HEK293 (cell line): ENCODE measurements around the gene DCUN1D4.

Experiments
- CTCF ChIA-PET: fragments of 350-600 bp; formaldehyde crosslinking; extraction: SDS; loops from one replicate; lab custom pipeline; 2021; ENCODE audit warnings: antibody characterized with exemption; lab: Yijun Ruan, JAX
- POLR2A ChIA-PET: fragments of 300-600 bp; formaldehyde crosslinking; extraction: SDS; loops from one replicate; lab custom pipeline; 2020; ENCODE audit warnings: antibody characterized with exemption, inconsistent platforms; lab: Yijun Ruan, JAX
- H3K27ac ChIP-seq: fragments of 200-500 bp; sonication (Bioruptor generic); 2 replicates; pipeline ENCODE4 v1.5.1; 2014; ENCODE audit warnings: low read depth, low read length, control low read depth, inconsistent platforms; ENCODE audit errors: extremely low read depth
- H3K36me3 ChIP-seq, 2 experiments: fragments of 200-500 bp in 1 of 2; sonication (Bioruptor generic) in 1 of 2; 1 replicate in 1 of 2; 2 replicates in 1 of 2; pipeline ENCODE4 v1.5.1; 2014 to 2017; ENCODE audit warnings: inconsistent platforms in 2 of 2, low read length in 2 of 2; ENCODE audit not compliant: control insufficient read depth in 2 of 2, insufficient read depth in 1 of 2
- H3K4me1 ChIP-seq: fragments of 200-500 bp; sonication (Bioruptor generic); 2 replicates; pipeline ENCODE4 v1.5.1; 2014; ENCODE audit warnings: mild to moderate bottlenecking, low read length, inconsistent platforms; ENCODE audit not compliant: control insufficient read depth, insufficient read depth
- H3K4me3 ChIP-seq: 2 replicates; pipeline ENCODE4 v1.5.1; 2011; ENCODE audit warnings: low read depth, mild to moderate bottlenecking, control low read depth, low read length, moderate library complexity
- H3K9me3 ChIP-seq: fragments of 200-500 bp; sonication (Bioruptor generic); 2 replicates; pipeline ENCODE4 v1.5.1; 2014; ENCODE audit warnings: low read depth, low read length, inconsistent platforms; ENCODE audit not compliant: control insufficient read depth, insufficient read depth
- HOXA7 ChIP-seq: sonication (generic); formaldehyde crosslinking; IDR thresholded peaks from 2 replicates; pipeline ENCODE4 v1.8.1; 2022; ENCODE audit warnings: missing genetic modification reagents, borderline replicate concordance
- PRDM1 ChIP-seq: fragments of 450-650 bp; formaldehyde crosslinking; IDR thresholded peaks from 2 replicates; pipeline ENCODE4; 2016; ENCODE audit warnings: missing biosample characterization, missing genetic modification characterization
- YY1 ChIP-seq: fragments of 450-650 bp; formaldehyde crosslinking; IDR thresholded peaks from 2 replicates; pipeline ENCODE4 v1.5.1; 2018; ENCODE audit warnings: missing biosample characterization, missing genetic modification characterization
- ZBTB17 ChIP-seq: fragments of 450-650 bp; formaldehyde crosslinking; IDR thresholded peaks from 2 replicates; pipeline ENCODE4 v1.5.1; 2016; ENCODE audit warnings: missing biosample characterization, missing genetic modification characterization
- ZNF132 ChIP-seq: fragments of 450-650 bp; formaldehyde crosslinking; IDR thresholded peaks from 2 replicates; pipeline ENCODE4 v1.5.1; 2017; ENCODE audit warnings: missing biosample characterization, missing genetic modification characterization, borderline replicate concordance
- ZNF19 ChIP-seq: fragments of 450-650 bp; formaldehyde crosslinking; IDR thresholded peaks from 2 replicates; pipeline ENCODE4; 2016; ENCODE audit warnings: missing biosample characterization, missing genetic modification characterization, low read depth
- ZNF266 ChIP-seq: fragments of 450-650 bp; formaldehyde crosslinking; IDR thresholded peaks from 2 replicates; pipeline ENCODE4 v1.5.1; 2016; ENCODE audit warnings: missing biosample characterization, missing genetic modification characterization, low read depth
- ZNF366 ChIP-seq: fragments of 450-650 bp; formaldehyde crosslinking; conservative IDR thresholded peaks from 2 replicates; pipeline ENCODE4 v1.5.1; 2016; ENCODE audit warnings: missing biosample characterization, missing genetic modification characterization
- ZNF473 ChIP-seq: fragments of 450-650 bp; formaldehyde crosslinking; IDR thresholded peaks from 2 replicates; pipeline ENCODE4 v1.5.1; 2017; ENCODE audit warnings: missing biosample characterization, missing genetic modification characterization
- ZNF530 ChIP-seq: fragments of 450-650 bp; formaldehyde crosslinking; IDR thresholded peaks from 2 replicates; pipeline ENCODE4 v1.5.1; 2016; ENCODE audit warnings: low read depth, missing biosample characterization, missing genetic modification characterization
- ZNF624 ChIP-seq: fragments of 450-650 bp; formaldehyde crosslinking; IDR thresholded peaks from 2 replicates; pipeline ENCODE4 v1.5.1; 2017; ENCODE audit warnings: missing biosample characterization, missing genetic modification characterization
- ZNF660 ChIP-seq: fragments of 450-650 bp; IDR thresholded peaks from 2 replicates; pipeline ENCODE4 v1.5.1; 2018; ENCODE audit warnings: missing biosample characterization, mild to moderate bottlenecking, missing genetic modification characterization
- TF ChIP-seq, protein P1 (sequence below): fragments of 450-650 bp; formaldehyde crosslinking; IDR thresholded peaks from 2 replicates; pipeline ENCODE4 v1.5.1; 2016; ENCODE audit warnings: missing biosample characterization, missing genetic modification characterization
- TF ChIP-seq, protein P2 (sequence below): fragments of 450-650 bp; formaldehyde crosslinking; IDR thresholded peaks from 2 replicates; pipeline ENCODE4 v1.5.1; 2016; ENCODE audit warnings: missing biosample characterization, missing genetic modification characterization, borderline replicate concordance
- TF ChIP-seq, protein P3 (sequence below): fragments of 450-650 bp; formaldehyde crosslinking; IDR thresholded peaks from 2 replicates; pipeline ENCODE4 v1.5.1; 2017; ENCODE audit warnings: missing biosample characterization, missing genetic modification characterization
- TF ChIP-seq, protein P4 (sequence below): fragments of 450-650 bp; formaldehyde crosslinking; IDR thresholded peaks from 2 replicates; pipeline ENCODE4 v1.5.1; 2016; ENCODE audit warnings: missing biosample characterization, missing genetic modification characterization

DCUN1D4 gene

DNA sequence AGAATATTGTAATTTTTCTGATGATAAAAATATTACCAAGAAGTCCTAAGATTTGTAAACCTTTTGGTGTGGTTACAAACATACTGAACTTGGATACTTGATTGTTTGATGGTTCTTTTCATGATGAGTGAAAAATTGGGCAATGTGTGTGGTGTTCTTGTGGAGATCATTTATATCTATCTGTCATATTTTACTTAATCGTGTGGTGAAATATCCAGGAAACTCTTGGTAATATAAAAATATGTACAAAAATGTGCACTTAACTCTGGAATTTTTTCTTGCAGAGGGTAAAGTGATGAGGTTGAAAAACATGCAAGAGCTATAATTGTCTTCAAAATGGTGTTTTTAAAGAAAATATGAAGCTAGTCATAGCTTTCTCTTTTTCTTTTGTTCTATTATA, 2.8 kb downstream of the DCUN1D4 start (continued):
- TF ChIP-seq, protein P1, sequence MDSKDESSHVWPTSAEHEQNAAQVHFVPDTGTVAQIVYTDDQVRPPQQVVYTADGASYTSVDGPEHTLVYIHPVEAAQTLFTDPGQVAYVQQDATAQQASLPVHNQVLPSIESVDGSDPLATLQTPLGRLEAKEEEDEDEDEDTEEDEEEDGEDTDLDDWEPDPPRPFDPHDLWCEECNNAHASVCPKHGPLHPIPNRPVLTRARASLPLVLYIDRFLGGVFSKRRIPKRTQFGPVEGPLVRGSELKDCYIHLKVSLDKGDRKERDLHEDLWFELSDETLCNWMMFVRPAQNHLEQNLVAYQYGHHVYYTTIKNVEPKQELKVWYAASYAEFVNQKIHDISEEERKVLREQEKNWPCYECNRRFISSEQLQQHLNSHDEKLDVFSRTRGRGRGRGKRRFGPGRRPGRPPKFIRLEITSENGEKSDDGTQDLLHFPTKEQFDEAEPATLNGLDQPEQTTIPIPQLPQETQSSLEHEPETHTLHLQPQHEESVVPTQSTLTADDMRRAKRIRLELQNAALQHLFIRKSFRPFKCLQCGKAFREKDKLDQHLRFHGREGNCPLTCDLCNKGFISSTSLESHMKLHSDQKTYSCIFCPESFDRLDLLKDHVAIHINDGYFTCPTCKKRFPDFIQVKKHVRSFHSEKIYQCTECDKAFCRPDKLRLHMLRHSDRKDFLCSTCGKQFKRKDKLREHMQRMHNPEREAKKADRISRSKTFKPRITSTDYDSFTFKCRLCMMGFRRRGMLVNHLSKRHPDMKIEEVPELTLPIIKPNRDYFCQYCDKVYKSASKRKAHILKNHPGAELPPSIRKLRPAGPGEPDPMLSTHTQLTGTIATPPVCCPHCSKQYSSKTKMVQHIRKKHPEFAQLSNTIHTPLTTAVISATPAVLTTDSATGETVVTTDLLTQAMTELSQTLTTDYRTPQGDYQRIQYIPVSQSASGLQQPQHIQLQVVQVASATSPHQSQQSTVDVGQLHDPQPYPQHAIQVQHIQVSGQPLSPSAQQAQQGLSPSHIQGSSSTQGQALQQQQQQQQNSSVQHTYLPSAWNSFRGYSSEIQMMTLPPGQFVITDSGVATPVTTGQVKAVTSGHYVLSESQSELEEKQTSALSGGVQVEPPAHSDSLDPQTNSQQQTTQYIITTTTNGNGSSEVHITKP (tag by site-specific recombination) = no peak
- TF ChIP-seq ZNF473 (tag by site-specific recombination) = no peak

DNA sequence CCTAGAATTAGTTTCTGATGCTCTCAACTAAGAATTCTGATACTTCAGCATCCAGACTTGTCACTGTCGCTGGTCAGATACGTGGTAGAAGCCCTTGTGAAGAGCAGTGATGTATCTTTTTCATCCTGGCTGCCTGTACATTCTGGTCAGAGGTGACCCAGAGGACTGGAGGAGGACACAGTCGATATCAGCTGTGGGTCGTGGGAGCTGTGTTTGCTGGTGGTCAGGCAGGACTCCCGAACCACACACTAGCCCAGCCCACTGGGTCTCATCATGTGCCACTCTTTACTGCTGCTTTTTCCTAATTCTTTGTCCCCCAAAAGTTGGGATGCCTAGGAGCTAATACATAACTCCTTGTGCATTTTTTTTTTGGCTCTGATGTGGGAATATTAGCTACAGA, 6.5 kb downstream of the DCUN1D4 start:
- H3K36me3 ChIP-seq = peaks cover 0 to 19% of the 10 kb centered on the region in 2 experiments; a peak in 1 of 3 replicates
- no peaks in the 10 kb centered on the region for H3K9me3 ChIP-seq
- ChIA-PET POLR2A (no interaction called here), CTCF (no interaction called here)
- no peaks in the 10 kb centered on the region for H3K4me1 ChIP-seq
- H3K4me3 ChIP-seq = no peak overlapping the region
- H3K27ac ChIP-seq = no peak overlapping the region
- TF ChIP-seq ZNF660 (tag by site-specific recombination) = no peak
- TF ChIP-seq ZNF530 (tag by site-specific recombination) = no peak
- TF ChIP-seq, protein P2, sequence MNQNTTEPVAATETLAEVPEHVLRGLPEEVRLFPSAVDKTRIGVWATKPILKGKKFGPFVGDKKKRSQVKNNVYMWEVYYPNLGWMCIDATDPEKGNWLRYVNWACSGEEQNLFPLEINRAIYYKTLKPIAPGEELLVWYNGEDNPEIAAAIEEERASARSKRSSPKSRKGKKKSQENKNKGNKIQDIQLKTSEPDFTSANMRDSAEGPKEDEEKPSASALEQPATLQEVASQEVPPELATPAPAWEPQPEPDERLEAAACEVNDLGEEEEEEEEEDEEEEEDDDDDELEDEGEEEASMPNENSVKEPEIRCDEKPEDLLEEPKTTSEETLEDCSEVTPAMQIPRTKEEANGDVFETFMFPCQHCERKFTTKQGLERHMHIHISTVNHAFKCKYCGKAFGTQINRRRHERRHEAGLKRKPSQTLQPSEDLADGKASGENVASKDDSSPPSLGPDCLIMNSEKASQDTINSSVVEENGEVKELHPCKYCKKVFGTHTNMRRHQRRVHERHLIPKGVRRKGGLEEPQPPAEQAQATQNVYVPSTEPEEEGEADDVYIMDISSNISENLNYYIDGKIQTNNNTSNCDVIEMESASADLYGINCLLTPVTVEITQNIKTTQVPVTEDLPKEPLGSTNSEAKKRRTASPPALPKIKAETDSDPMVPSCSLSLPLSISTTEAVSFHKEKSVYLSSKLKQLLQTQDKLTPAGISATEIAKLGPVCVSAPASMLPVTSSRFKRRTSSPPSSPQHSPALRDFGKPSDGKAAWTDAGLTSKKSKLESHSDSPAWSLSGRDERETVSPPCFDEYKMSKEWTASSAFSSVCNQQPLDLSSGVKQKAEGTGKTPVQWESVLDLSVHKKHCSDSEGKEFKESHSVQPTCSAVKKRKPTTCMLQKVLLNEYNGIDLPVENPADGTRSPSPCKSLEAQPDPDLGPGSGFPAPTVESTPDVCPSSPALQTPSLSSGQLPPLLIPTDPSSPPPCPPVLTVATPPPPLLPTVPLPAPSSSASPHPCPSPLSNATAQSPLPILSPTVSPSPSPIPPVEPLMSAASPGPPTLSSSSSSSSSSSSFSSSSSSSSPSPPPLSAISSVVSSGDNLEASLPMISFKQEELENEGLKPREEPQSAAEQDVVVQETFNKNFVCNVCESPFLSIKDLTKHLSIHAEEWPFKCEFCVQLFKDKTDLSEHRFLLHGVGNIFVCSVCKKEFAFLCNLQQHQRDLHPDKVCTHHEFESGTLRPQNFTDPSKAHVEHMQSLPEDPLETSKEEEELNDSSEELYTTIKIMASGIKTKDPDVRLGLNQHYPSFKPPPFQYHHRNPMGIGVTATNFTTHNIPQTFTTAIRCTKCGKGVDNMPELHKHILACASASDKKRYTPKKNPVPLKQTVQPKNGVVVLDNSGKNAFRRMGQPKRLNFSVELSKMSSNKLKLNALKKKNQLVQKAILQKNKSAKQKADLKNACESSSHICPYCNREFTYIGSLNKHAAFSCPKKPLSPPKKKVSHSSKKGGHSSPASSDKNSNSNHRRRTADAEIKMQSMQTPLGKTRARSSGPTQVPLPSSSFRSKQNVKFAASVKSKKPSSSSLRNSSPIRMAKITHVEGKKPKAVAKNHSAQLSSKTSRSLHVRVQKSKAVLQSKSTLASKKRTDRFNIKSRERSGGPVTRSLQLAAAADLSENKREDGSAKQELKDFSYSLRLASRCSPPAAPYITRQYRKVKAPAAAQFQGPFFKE (tag by site-specific recombination) = no peak
- no peak for TF ChIP-seq ZNF266
- no peak for TF ChIP-seq ZNF366
- no peak for TF ChIP-seq ZNF19
- TF ChIP-seq ZNF624 (tag by site-specific recombination) = no peak

DNA sequence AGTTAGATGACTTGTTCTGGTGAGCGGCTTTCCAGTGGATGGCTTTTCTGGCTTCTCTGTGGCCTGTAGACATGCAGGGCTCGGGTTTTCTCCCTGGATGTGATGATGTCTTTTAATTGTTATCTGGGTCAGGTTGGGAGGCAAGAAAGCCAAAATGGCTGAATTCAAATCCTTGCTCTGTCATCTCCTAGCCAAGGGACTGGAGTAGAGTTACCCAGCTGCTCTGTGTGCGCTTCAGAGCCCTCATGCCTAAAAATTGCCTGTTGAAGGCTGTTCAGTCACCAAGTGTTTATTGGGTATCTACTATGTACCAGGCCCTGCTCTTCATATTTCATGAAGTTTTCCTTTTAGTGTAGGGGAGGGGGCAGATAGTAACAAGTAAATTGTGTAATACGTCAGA, 7.3 kb downstream of the DCUN1D4 start:
- no peak overlapping the region for H3K27ac ChIP-seq
- ChIA-PET POLR2A (no interaction called here), CTCF (no interaction called here)
- no peak overlapping the region for H3K4me3 ChIP-seq
- no peaks in the 10 kb centered on the region for H3K9me3 ChIP-seq
- H3K4me1 ChIP-seq = no peaks in the 10 kb centered on the region
- TF ChIP-seq HOXA7 (CRISPR knock-in tag) (no peak), YY1 (tag by site-specific recombination) (no peak), PRDM1 (tag by site-specific recombination) (no peak), ZNF132 (tag by site-specific recombination) (no peak), ZBTB17 (tag by site-specific recombination) (peak; percentile 60)
- TF ChIP-seq, protein P3, sequence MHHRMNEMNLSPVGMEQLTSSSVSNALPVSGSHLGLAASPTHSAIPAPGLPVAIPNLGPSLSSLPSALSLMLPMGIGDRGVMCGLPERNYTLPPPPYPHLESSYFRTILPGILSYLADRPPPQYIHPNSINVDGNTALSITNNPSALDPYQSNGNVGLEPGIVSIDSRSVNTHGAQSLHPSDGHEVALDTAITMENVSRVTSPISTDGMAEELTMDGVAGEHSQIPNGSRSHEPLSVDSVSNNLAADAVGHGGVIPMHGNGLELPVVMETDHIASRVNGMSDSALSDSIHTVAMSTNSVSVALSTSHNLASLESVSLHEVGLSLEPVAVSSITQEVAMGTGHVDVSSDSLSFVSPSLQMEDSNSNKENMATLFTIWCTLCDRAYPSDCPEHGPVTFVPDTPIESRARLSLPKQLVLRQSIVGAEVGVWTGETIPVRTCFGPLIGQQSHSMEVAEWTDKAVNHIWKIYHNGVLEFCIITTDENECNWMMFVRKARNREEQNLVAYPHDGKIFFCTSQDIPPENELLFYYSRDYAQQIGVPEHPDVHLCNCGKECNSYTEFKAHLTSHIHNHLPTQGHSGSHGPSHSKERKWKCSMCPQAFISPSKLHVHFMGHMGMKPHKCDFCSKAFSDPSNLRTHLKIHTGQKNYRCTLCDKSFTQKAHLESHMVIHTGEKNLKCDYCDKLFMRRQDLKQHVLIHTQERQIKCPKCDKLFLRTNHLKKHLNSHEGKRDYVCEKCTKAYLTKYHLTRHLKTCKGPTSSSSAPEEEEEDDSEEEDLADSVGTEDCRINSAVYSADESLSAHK (tag by site-specific recombination) = no peak
- TF ChIP-seq, protein P4, sequence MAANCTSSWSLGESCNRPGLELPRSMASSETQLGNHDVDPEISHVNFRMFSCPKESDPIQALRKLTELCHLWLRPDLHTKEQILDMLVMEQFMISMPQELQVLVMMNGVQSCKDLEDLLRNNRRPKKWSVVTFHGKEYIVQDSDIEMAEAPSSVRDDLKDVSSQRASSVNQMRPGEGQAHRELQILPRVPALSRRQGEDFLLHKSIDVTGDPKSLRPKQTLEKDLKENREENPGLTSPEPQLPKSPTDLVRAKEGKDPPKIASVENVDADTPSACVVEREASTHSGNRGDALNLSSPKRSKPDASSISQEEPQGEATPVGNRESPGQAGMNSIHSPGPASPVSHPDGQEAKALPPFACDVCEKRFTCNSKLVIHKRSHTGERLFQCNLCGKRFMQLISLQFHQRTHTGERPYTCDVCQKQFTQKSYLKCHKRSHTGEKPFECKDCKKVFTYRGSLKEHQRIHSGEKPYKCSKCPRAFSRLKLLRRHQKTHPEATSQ = no peak
- TF ChIP-seq, all 188 proteins: peak for 1
- H3K36me3 ChIP-seq = peaks cover 0 to 19% of the 10 kb centered on the region in 2 experiments; a peak in 1 of 3 replicates
